Stimulated activated CD4-positive, alpha-beta T cell treated with anti-CD3 and anti-CD28 coated beads, Interleukin-12 subunit alpha, Interleukin-12 subunit beta, amount 100 ng/mL, for 4 hours (primary cell): Measurements from ENCODE around the gene STAT3.
"Not testable (repeated sequence)": the region's sequence is repeated elsewhere in the genome, so short reads cannot be mapped to it uniquely, and the experiment has no call there.

Experiments used
- DNase-seq: peaks from one replicate; pipeline ENCODE4 v3.0.0-alpha.2; 2020

The STAT3 gene

DNA sequence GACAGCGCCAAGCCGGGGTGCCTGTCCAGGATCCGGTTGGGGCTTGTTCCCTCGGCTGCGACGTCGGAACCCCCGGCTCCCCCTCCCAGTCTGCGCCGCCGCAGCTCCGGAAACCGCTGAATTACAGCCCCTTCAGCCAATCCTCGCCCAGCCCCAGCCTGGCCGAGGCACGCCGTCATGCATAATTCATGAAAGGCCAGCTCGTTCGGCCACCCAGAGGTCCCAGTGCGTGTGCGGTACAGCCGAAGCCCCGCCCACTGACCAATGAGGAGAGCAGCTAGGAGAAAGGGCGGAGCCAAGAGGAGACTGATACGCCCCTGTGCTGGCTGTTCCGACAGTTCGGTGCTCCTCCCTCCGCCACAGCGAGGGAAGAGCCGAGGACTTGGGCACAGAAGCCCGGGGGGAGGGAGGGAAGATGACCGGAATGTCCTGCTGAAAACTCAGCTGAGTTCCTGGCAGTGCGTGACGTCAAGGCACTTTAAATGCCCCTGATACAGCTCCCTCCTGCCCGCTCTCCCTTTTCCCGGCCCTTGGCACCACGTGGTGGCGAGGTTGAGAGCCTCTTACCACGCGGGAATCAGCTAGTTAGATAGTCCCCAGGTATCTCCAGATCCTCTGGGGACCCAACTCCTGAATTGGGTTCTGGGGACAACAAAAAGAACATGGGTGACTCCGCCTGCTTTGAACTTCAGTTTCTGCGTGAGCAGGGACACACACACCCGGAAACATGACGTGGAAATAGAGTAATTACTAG lies at the start of gene STAT3:
Gene STAT3, minus strand, starts transcription at position 62 of the 754 bp plus-strand sequence. CDS start 39,926 bp downstream, outside the sequence.
- peak; percentile 100 for DNase-seq

DNA sequence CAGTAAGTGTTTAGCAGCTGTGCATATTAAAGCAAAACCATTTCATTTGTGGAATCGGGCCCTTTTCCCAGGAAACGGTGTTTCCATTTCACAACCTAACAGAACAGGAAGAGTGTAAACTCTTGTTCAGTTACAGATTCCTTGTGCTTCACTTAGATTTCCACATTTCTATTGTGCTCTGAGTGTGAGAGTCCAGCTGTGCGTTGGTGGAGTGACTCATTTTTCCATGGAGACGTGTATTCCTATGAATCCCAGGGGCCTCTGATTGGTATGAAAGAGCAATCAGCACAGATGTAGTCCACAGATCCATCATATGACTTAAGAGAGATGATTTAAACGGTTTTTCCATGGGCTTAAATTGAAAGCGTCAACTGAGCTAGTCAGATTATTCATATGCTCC lies 48.1 kb upstream of the STAT3 start:
- no peak for DNase-seq

DNA sequence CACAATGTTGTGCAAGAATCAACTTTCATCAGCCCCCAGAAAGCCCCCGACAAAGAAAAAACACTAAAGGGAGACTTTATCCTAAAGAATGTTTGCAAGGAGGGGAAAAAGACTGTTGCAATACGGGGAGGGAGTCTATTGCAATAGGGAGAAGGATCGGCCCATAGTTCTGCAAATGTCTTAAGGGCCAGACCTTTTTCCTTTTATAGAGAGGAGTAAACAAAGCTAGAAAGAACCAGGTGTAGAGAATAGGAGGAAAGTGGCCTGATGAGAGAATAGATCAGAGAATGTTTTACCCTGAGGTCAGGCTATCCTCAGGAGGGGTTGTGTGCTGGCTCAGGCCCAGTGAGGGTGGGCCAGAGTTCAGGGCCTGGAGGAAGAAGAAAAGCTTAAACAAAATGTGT lies 43.5 kb upstream of the STAT3 start:
- no peak for DNase-seq

DNA sequence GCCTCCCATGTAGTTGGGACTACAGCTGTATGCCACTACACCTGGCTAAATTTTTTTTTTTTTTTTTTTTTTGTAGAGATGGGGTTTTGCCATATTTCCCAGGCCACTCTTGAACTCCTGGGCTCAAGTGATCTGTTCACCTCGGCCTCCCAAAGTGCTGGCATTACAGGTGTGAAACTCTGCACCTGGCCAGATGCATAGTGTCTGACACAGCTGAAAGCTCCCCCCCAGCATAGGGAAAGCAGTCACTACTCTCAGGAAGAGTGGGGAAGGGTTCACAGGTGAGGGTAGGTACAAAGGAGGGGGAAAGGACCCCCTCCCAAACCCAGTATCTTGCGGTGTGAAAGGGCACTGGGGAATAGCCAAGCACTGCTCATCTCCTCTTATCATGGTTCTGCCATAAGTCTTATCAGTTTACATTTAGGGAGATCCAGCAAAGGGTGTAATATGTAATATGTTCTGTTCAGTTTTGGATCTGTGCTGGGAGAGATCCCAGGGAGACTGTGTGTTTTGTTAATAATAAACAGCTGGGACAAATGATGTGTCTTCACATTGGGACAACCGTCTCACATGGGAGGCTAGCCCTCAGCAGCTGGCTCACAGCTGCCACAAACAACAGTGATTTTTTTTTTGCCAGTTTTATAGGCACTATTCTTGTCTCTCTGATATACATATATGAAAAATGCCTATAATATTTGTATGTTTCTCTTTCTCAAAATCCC lies 41.6 kb upstream of the STAT3 start:
- DNase-seq = no peak

DNA sequence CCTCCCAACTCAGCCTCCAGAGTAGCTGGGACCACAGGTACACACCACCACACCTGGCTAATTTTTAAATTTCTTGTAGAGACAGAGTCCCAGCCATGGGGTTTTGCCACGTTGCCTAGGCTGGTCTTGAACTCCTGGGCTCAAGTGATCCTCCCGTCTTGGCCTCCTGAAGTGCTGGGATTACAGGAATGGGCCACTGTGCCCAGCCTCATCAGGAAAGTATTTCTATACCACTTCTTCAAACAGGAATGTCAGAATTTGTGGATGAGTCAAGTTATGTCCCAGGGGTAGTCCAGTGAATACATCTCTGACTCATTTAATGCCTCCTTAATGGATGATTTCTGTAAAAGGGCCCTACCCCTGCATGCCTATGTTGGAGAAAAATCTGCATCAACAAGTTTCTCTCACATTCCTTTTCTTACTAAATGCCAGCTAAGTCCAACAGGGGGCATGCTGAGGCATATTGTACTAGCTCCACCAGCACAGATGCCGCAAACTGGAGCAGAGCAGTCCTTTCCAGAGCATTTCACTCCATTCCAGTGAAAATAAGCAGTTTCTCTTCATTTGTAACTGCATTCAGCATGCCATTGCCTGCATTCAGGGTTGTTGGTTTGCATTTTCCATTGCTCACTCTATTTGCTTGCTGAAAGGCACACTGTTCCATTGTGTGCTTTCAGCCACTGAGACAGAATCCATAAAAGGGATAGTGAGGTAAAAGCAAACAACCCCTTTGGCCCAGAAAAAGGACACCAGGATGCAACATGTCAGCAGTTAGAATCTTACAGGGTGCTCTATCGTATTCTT lies 40.1 kb upstream of the STAT3 start:
- DNase-seq = no peak

- no peak for DNase-seq
Observed at GRCh38 chr17:42424991-42425610, 36.9 kb upstream of the STAT3 start.

GRCh38 chr17:42423766-42424165 lies 35.5 kb upstream of the STAT3 start:
- DNase-seq = no peak

DNA sequence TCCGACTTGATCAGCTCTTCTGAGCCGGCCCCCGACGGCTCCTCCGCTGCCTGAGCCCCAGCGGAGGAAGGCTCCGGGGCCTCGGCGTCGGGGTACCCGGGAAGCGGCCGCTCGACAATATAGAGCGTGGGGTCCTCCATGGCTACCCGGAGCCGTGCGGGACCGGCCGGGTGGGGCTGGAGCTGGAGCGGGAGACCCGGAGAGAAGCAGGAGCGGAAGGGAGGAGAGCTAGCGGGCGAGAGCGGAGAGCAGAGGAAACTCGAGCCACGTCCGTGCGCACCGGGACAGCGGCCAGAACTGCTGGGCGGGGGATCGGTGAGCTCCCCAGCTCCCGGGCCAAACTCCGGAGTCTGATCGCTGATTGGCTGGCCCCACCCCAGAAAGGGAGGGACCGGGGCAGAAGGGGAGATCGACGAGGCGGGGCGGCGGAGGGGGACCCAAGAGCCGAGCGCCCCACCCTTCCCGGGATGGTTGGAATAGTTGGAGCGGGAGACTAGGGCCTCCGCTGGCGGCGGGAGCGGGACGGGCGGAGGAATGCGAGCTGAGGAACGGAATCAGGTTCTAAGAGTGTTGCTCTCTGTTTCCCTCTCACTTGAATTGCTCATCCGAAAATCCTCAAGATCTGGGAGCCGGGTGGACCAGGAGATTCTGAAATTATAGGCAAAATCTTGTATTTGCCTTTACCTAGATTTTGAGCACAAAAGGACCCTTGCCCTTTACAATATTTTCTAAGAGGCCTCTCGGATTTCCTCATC lies 34.9 kb upstream of the STAT3 start, which contains the start of gene CAVIN1:
Gene CAVIN1, minus strand, starts transcription at position 299 of the 755 bp plus-strand sequence. Its CDS starts 159 bp downstream, at position 140.
- peak; percentile 23 for DNase-seq

GRCh38 chr17:42422412-42422957 lies 34.2 kb upstream of the STAT3 start:
- DNase-seq = peak; percentile 31

DNA sequence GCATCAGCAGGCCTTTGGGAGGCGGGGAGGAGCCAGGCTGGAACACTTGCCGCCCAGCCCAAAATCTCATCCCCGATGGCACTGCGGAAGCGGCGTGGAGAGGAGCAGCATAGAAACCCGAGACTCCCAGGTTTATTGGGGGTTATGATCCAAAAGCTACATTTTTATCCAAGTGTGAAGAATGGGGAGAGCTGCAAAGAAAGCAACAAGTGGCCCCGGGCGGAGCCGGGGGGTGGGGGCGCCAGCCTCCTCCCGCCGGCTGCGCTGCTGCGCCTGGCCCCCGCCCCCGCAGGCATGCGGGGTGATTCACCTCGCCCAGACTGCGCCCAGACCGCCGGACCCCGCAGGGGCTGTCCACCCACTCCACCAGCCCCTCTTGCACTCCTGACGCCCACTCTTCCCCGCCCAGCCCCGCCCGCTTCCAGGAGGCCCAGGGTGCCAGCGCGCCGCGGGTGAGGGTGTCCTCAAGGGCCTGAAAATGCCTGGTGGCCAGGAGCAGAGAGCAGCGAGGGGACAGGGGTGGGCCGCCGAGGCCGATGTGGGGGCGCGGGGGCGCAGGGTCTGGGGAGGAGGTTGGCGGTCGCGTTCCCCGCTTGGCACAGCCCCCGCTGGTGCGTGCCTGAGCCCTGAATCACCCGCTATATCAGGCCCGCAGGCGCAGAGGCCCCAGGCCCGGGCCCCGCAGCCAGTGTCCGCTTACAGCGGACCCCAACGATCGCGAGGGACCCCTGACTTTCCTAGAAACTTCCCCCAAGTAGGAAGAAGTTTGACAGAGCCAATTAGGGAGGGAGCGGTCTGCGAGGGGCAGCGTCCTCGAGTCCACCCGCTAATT lies 33.5 kb upstream of the STAT3 start:
- DNase-seq = peak; percentile 12

GRCh38 chr17:42421136-42421506 lies 32.9 kb upstream of the STAT3 start:
- no peak for DNase-seq

DNA sequence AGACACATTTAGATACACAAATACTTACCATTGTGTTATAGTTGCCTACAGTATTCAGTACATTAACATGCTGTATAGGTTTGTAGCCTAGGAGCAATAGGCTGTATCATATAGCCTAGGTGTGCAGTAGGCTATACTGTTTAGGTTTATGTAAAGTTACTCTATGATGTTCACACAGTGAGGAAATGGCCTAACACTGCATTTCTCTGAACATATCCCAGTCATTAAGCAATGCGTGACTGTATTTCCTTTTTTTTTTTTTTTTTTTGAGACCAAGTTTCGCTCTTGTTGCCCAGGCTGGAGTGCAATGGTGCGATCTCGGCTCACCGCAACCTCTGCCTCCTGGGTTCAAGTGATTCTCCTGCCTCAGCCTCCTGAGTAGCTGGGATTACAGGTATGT lies 29.7 kb upstream of the STAT3 start:
- DNase-seq = not testable (repeated sequence)

- peak; percentile 48 for DNase-seq
Observed at GRCh38 chr17:42414704-42415409, 26.6 kb upstream of the STAT3 start.

DNA sequence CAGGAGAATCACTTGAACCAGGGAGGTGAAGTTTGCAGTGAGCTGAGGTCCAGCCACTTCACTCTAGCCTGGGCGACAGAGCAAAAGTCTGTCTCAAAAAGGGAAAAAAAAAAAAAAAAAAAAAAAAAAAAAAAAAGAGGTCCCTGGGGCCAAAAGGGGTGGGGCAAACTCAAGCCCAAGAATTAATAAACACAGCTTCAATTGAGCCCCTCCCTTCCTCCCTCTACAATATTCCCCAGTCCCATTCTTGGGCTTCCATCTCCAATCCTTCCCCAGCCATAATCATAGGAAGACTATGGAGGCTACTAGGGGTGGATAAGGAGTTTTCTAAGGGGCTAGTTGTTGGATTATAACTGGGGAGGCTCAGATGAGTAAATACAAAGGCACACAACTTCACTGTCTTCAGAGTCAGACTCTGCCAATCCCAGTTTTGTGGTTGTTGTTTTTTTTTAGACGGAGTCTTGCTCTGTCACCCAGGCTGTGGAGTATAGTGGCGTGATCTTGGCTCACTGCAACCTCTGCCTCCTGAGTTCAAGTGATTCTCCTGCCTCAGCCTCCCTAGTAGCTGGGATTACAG lies 25.3 kb upstream of the STAT3 start:
- no peak for DNase-seq

GRCh38 chr17:42411905-42412679 lies 23.9 kb upstream of the STAT3 start:
- no peak for DNase-seq

GRCh38 chr17:42411361-42411760 lies 23.1 kb upstream of the STAT3 start:
- DNase-seq = no peak

GRCh38 chr17:42410319-42410685 lies 22.1 kb upstream of the STAT3 start:
- DNase-seq = no peak

GRCh38 chr17:42409523-42410318 lies 21.5 kb upstream of the STAT3 start:
- no peak for DNase-seq
